GM10266 (cell line): Measurements from ENCODE around the gene DHCR24.

Source experiments
- DNase-seq: peaks from one replicate; pipeline ENCODE4 v3.0.0; 2012; ENCODE audit errors: extremely low spot score
- TF ChIP-seq, protein P1 (sequence below): IDR thresholded peaks from 2 replicates; pipeline ENCODE4 v1.5.1; 2012; ENCODE audit warnings: mild to moderate bottlenecking, low read depth; ENCODE audit not compliant: control insufficient read depth, insufficient read depth; ENCODE audit errors: missing control alignments

The DHCR24 gene

GRCh38 chr1:54853096-54853792 is 33.8 kb downstream of the DHCR24 start:
- no peak for DNase-seq
- TF ChIP-seq, protein P1, sequence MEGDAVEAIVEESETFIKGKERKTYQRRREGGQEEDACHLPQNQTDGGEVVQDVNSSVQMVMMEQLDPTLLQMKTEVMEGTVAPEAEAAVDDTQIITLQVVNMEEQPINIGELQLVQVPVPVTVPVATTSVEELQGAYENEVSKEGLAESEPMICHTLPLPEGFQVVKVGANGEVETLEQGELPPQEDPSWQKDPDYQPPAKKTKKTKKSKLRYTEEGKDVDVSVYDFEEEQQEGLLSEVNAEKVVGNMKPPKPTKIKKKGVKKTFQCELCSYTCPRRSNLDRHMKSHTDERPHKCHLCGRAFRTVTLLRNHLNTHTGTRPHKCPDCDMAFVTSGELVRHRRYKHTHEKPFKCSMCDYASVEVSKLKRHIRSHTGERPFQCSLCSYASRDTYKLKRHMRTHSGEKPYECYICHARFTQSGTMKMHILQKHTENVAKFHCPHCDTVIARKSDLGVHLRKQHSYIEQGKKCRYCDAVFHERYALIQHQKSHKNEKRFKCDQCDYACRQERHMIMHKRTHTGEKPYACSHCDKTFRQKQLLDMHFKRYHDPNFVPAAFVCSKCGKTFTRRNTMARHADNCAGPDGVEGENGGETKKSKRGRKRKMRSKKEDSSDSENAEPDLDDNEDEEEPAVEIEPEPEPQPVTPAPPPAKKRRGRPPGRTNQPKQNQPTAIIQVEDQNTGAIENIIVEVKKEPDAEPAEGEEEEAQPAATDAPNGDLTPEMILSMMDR = no peak

GRCh38 chr1:54851936-54852524 is 35.0 kb downstream of the DHCR24 start:
- TF ChIP-seq, protein P1 = no peak
- no peak for DNase-seq

DNA sequence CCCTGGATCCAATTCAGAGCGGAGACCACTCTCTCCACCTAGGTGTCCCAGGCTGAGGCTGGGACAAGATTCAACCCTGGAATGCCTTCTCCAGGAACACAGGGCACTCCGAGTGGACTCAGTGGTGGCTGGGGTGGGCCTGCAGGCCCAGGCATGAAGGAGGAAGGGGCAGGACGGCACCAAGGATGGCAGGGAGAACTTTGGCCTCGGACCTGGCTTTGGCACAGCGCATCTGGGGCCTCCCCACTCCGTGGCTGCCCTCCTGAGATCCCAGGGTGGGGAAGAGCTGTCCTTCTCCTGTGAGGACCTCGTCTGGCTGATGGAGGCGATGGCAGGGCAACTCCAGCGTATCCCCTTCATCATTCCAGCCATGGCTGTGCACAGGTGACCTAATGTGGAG is 35.6 kb downstream of the DHCR24 start:
- TF ChIP-seq, protein P1 = no peak
- no peak for DNase-seq

DNA sequence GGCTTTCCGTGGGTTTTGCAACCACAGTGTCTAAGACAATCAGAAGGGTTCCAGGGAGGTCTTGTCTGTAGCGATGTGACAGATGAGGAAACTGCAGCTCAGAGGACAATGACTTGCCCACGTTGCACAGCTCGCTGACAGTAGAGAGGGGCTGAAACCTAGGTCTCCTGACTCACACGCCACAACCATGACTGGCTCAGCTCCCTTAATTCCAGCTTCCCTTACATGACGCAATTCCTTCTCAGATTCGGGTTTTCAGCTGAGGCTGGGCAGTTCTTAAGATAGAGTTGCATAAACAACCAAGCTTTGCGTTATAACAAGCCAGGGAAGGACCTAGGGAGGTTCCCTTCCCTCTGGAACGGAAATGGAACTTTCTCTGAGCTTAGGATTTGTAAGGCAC is 36.3 kb downstream of the DHCR24 start:
- TF ChIP-seq, protein P1 = no peak
- DNase-seq = no peak

DNA sequence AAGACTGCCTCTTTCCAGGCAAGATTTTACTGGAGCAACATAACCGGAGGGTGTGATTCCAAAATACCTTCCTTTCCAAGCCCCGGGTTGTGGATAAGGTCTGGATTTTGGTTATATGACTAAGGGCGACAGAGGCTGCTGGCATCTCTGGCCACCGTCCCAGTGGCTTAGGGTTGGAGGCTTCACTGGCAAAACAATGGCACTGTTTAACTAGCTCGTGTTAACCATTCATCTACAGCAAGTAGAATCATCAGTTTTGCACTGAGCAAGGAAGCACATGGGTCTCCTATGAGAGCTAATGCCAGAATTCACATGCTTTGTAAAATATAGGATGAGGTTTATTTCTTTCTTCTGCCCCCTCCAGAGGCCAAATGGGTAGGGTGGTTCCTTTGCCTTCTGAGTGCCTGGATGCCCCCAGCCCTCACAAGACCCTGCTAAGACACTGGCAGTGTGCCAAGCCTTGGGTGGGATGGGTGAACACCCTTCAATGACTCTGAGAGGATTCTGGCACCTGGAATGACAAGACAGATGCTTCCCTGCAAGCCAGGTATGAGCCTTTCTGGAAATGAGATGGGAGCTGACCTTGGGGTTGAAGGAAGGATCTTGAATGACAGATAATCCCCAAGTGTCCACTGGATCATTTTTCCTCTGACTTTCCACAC is 36.8 kb downstream of the DHCR24 start:
- TF ChIP-seq, protein P1 = no peak
- DNase-seq = no peak

GRCh38 chr1:54849219-54850068 is 37.6 kb downstream of the DHCR24 start:
- TF ChIP-seq, protein P1 = no peak

More at GRCh38 chr1:54849219-54850068, 37.6 kb downstream of the DHCR24 start:
- no peak for DNase-seq
